Posterior vena cava (tissue), 2 donors: ENCODE results near the gene CISH. TPM values are rescaled to one million over a fixed set of nuclear protein-coding genes. Genes with fewer than 3 reads are reported as not detected.

ENCODE experiments used
- DNase-seq: peaks from one replicate; pipeline ENCODE4 v3.0.0-alpha.2; 2020; ENCODE audit warnings: low spot score
- intact Hi-C, 2 donors: fragments of 100-400 bp; cut with DNase I; formaldehyde crosslinking; loops; one replicate each; pipeline versions ENCODE4 v1.14.1 to v1.14.2; 2022 to 2023
- total RNA-seq, 2 donors: library from RNA; stranded (reverse); fragmentation: NEBNext Ultra II Directional; extraction: Animal tissue kit (Norgen Biotek cat#: 25700); gene quantifications; one replicate each; pipeline ENCODE4 v1.2.1, GENCODE V29; 2021
- donor health status: DM: yes; HTN: yes; CAD: no.
- donor health status: DM: yes; HTN: yes; CAD: no.

CISH gene
- total RNA-seq, 2 donors from 2014 or later = 8.6 to 12.5 TPM

DNA sequence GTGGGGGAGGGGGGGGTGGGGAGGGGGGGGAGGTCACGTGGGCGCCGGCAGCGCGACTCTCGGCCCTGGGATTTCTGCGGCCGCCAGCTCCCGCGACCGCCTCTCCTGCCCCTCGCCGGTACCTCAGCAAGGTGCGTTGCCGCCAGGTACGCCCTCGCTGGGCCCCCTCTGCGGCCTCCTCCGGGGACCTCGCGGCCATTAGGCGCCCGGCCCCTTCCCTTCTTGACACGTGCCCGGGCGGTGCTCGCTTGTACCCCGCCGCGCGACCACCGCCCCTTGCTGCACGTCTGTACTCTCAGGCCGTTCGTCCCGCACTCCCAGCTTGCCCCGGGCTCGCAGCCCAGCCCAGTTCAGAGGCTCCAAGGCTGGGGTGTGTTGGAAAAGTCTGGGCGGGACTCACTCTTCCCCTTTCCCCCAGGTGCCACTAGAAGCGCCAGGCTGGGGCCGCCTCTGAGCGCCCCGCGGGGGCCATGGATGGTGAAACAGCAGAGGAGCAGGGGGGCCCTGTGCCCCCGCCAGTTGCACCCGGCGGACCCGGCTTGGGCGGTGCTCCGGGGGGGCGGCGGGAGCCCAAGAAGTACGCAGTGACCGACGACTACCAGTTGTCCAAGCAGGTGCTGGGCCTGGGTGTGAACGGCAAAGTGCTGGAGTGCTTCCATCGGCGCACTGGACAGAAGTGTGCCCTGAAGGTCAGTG is 5.7 kb upstream of the CISH start, which contains the start of gene MAPKAPK3:
Gene MAPKAPK3 (plus strand): TSS at position 56 of the 696 bp plus-strand sequence. CDS start 415 bp downstream, at position 471.
- DNase-seq = peak; percentile 89
- intact Hi-C loops = loop anchor here (5.0 to 10.0 kb wide), 2 partner anchors 758 to 770 kb away; partner anchors contain the start of gene MANF (in 1 of the 2)

GRCh38 chr3:50616770-50617095 is 5.2 kb upstream of the CISH start:
- intact Hi-C loops = loop anchor here (5.0 to 10.0 kb wide), 2 partner anchors 758 to 771 kb away; partner anchors contain the start of gene MANF (in 1 of the 2)
- DNase-seq = peak; percentile 98

DNA sequence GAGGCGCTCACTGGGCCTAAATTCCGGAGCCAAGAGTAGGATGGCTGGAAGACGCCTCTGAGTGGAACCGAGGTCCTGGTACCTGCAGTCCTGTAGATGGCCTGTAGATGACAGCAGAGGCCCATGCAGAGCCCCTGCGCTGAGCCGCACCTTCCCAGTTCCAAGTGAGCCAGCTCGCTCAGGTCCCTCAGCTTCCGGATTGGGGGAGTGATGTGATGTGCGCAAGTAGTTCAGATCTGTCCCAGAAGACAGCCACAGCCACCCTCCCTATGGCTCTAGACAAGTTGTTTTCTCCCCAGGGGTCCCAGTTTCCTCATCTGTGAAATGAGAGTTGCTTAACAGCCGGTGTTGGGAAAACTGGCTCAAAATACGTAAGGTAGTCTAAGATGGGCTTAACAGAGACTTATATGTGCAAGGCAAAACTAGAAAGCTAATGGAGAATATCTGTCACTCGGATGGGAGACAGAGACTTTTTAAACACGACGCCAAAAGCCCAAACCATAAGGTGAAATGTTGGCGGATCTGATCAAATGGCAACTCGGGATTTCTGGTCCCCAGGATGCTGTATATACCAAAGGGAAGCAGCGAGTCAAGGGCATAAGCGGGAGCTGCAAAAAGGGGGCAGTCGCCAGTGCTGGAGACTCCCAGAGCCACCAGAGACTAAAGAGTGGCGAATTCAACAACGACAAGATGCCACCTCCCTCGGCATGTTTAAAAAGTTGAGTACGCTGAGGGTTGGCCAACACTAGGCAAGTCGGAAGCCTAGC is 4.6 kb upstream of the CISH start:
- peak; percentile 95 for DNase-seq
- intact Hi-C loops = loop anchor here (5.0 to 10.0 kb wide), 2 partner anchors 759 to 771 kb away; partner anchors contain the start of gene MANF (in 1 of the 2)

DNA sequence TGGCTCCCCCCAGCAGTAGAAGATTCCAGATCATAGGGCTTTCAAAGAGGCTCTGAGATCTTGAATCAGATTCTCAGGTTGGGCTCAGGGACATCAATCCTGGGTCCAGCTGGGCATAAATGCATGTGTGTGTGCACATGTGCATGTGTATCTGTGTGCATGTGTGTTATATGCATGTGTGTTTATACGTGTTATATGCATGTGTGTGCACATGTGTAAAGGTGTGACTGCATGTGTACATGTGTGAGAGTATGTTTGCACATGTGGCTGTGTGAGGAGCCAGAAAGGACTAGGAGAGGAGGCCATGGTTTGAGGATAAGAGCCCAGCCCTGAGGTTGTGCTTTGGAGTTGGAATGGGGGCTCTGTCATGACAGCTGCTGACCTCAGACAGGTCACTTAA is 3.6 kb upstream of the CISH start:
- intact Hi-C loops = loop anchor here (1.0 to 10.0 kb wide), 3 partner anchors 43 to 772 kb away; partner anchors contain the start of gene MANF (in 1 of the 2)
- DNase-seq = no peak

DNA sequence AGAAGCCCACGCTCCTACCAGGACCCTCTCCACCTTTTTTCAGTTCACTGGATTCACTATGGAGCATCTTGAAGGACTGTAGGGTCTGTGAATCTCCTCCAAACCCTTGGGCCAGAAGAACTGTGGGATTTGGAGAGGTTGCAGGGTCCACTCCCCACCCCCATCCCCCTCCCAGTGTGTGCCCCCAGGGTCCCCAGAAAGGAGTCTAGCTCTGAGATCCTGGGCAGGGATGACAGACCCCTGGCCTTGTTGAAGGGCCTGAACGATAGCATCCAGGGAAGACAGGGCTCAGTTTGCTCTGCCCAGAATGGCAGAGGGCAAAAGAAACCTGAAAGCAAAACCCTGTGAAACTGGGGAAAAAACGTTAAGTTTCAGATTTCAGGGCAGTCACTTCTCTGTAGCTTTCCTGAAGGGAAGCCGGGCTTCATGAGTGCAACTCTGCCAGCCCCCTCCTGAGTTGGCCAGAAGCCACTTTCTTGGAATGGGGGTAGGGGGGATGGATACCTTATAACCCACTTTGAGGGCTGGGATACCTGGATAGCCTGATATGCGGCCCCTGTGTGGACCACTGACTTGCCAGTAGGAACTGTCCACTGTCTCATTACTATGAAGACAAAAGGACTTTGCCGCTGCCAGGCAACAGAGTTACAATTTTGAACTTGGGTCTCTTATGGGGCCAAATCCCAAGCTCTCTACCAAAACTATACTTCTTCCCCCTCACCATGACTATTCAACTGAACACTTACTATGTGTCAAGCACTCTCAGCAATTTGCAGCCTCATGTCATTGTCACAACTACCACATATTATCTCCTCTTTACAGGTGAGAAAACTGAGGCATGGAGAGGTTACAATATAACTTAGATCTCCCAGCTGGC is 1.6 kb upstream of the CISH start:
- intact Hi-C loops = loop anchor here in 1 of 2 donors (10.0 kb wide), 1 partner anchor 762 kb away; no protein-coding TSS in a partner anchor
- DNase-seq = no peak

GRCh38 chr3:50612234-50612882 is 784 bp upstream of the CISH start:
- intact Hi-C loops = loop anchor here in 1 of 2 donors (10.0 kb wide), 1 partner anchor 762 kb away; no protein-coding TSS in a partner anchor

DNA sequence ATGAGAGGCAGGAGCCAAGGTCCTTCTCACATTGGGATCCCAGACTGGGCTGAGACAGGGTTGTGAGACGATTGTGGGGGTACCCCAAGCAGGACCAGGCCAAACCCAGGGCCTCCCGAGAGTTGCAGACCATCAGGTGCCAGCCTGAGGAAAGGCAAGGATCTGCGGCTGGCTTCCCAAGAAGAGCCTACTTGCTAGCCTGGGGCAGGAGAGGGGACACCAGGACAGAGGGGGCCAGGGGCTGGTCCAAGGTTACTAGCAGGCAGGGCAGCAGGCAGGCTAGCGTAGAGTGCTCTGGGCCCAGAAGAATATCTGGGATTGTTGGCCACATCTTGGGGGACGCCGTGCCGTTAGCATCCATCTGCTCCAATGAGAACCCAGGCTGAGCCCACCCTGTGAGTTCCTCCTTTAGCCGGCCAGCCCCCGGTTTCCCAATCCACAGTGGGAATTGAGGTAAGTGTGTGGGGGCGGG is 546 bp downstream of the CISH start:
- DNase-seq = no peak
- intact Hi-C loops = loop anchor here in 1 of 2 donors (10.0 kb wide), 1 partner anchor 764 kb away; no protein-coding TSS in a partner anchor

More at GRCh38 chr3:50612234-50612882, 784 bp upstream of the CISH start:
- no peak for DNase-seq

GRCh38 chr3:50610181-50610971 is 1.2 kb downstream of the CISH start:
- no peak for DNase-seq

DNA sequence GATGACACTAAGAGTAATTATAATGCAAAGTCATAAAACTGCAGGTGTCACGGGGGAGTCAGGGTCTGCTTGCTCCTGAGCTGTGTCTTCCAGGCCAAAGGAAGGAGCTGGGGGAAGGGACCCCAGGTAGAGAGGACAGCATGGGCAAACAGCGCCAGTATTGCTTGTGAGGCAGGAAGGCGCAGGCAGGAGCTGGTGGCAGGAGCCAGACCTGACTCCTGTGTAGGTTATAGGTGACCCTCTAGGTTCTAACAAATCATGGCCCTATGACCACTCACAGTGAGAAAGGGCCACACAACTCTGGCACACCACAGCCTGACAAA is 1.9 kb downstream of the CISH start:
- no peak for DNase-seq
- intact Hi-C loops = loop anchor here in 1 of 2 donors (2.0 to 10.0 kb wide), 2 partner anchors 41 to 765 kb away; partner anchors contain the start of gene HEMK1

More at GRCh38 chr3:50610181-50610971, 1.2 kb downstream of the CISH start:
- intact Hi-C loops = loop anchor here in 1 of 2 donors (10.0 kb wide), 1 partner anchor 764 kb away; no protein-coding TSS in a partner anchor

DNA sequence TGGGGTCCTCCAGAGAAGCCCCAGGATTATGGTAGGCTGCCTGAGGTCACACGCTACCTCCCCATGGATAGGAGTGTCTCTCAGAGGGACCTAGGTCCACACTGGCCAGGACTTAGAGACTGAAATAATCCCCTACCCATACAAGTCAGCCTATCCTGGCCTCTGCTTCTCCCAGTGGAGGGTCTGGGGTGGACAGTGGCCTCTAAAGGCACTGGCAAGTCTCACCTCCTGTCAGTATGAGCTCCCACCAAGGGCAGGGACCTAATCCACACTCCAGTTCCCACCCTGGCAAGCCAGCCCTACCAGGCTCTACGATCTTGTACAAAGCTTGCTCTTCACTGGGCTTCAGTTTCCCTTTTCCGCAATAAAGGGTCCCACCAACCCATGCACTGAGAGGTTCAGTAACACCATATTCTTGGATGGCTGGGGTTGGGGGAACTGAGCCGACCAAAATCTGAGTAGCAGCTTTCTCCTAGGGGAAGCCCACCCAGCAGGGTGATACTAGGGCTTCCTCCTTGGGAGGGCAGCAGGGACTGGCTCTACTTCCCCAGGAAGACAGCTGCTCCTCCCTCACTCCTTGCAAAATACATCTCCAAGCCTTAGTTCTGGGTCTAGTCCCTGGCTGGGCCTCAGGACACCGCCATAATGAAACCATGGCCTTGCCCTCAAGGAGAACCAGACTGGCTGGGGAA is 2.4 kb downstream of the CISH start:
- DNase-seq = no peak
- intact Hi-C loops = loop anchor here in 1 of 2 donors (2.0 kb wide), 1 partner anchor 40 kb away; the partner anchor contains the start of gene HEMK1

DNA sequence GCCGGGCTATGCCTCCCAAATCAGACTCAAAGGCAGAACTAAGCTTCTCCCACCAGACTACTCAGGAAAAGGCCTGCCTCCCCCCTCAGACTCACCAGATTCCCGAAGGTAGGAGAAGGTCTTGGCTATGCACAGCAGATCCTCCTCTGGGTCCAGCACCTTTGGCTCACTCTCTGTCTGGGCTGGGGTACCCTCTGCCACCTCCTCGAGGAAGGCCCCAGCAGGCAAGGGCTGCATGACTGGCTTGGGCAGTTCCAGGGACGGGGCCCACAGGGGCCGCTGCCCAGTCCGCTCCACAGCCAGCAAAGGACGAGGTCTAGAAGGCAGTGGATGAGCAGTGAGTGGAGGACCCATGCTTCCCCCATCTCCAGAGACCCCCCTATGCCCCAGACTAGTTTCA is 3.3 kb downstream of the CISH start:
- intact Hi-C loops = loop anchor here in 1 of 2 donors (2.0 kb wide), 1 partner anchor 39 kb away; the partner anchor contains the start of gene HEMK1
- DNase-seq = no peak

DNA sequence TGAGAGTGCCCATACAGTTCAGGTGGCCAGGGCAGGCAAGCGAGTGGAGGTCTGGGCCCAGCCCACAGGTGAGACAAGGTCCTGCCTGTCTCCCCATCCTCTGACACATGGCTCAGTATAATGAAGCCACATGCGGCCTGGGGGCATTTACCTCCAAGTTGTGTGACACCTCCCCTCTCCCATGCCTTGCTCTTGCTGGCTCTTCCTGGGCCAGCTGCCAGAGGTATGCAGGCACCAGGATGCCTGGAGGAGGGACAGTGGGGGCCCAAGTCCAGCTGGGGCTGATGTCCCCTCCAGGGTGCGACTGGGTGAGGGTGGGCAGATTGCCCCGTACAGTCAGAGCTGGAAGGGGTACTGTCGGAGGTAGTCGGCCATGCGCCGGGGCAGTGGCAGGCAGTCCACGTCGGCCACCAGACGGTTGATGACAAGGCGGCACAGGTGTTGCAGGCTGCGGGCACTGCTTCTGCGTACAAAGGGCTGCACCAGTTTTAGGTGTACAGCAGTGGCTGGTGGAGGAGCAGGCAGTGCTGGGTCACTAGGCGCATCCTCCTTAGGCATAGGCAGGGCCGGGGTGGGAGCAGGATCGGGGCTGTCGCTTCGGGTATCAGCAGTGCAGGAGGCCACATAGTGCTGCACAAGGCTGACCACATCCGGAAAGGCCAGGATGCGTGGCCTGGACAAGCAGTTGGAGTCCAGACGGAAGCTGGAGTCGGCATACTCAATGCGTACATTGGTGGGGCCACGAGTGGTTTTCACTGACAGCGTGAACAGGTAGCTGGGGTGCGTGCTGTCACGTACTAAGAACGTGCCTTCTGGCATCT is 4.1 kb downstream of the CISH start:
- intact Hi-C loops = loop anchor here in 1 of 2 donors (2.0 kb wide), 1 partner anchor 39 kb away; the partner anchor contains the start of gene HEMK1

DNA sequence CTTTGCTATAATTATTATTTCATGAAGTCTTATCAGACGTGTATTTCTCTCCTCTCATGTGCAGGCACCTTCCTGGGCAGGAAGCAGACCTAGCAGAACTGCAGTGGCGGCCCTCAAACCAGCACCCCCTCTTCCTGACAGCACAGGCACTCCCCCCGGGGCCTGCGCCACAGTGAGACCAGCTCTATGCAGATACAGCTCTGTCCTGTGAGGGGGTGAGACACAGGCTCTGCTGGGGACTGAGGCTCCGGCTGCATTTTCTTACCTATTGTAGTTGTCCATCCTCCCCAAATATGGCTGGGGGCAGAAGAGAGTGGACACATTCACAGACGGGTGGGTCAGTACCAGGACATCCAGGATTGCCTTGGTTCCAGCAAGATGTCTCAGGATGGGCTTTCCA is 5.0 kb downstream of the CISH start:
- DNase-seq = no peak
- intact Hi-C loops = no loop called here

More for the DNA sequence above, 4.1 kb downstream of the CISH start:
- DNase-seq = no peak

DNA sequence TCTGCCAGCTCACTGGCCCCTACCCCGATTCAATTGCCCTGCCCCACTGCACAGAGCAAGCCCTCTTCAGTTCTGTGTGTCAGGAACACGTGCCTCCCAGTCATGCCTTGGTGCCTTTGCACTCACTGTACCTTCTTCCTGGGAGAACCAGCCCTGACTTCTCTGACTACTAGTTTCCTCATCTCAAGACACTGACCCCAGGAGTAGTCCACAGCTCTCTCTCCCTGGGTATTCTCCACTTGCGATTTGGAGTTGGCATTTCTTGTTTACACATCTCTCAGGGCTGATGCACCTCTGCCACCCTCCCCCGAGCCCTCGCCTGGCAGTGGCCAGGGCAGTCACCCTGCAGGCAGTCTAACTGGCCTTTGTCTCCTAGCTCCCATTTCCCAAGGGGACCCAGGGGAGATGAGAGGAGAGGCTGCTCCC is 5.7 kb downstream of the CISH start:
- DNase-seq = no peak

GRCh38 chr3:50604628-50605588 is 6.7 kb downstream of the CISH start:
- intact Hi-C loops = no loop called here
- no peak for DNase-seq

More for the DNA sequence above, 5.7 kb downstream of the CISH start:
- intact Hi-C loops = no loop called here
